AG04450 (cell line): Measurements from ENCODE around the gene IQGAP3. TPM values are rescaled to one million over a fixed set of nuclear protein-coding genes. Genes with fewer than 3 reads are reported as not detected.

Experiments
- CTCF ChIA-PET: fragments of 300-600, 350-600 bp; formaldehyde crosslinking; extraction: SDS; loops from one replicate; lab custom pipeline; 2022; ENCODE audit warnings: antibody characterized with exemption, inconsistent platforms; lab: Charles Lee
- POLR2A ChIA-PET: fragments of 350-600 bp; formaldehyde crosslinking; extraction: SDS; loops from one replicate; lab custom pipeline; 2021; ENCODE audit warnings: antibody characterized with exemption, inconsistent platforms; lab: Yijun Ruan, JAX
- DNase-seq: peaks from one replicate; pipeline ENCODE4 v3.0.0-alpha.2; 2011; ENCODE audit warnings: low read depth, low spot score
- H3K27ac ChIP-seq: one replicate; pipeline ENCODE4 v1.5.1; 2012; ENCODE audit warnings: low read depth, low read length, control low read depth
- H3K27me3 ChIP-seq: one replicate; pipeline ENCODE4 v1.6.0; 2012; ENCODE audit warnings: low read length; ENCODE audit not compliant: control insufficient read depth, insufficient read depth
- H3K4me3 ChIP-seq: 2 replicates; pipeline ENCODE4 v1.5.1; 2011; ENCODE audit warnings: mild to moderate bottlenecking, low read depth, low read length, control low read depth
- H3K9me3 ChIP-seq: 2 replicates; pipeline ENCODE4 v1.5.1; 2012; ENCODE audit warnings: low read length; ENCODE audit not compliant: control insufficient read depth, insufficient read depth
- polyA plus RNA-seq: library from polyadenylated mRNA; depleted of rRNA; stranded (reverse); fragments of >200 nt; gene quantifications from 2 replicates; pipeline ENCODE4 v1.2.3, GENCODE V29; 2011
- TF ChIP-seq, protein P1 (sequence below): IDR thresholded peaks from 2 replicates; pipeline ENCODE4 v1.5.1; 2011; ENCODE audit warnings: low read depth, low read length, control low read depth, inconsistent platforms

Gene IQGAP3
- polyA plus RNA-seq, 1 experiment = 6.3 TPM

GRCh38 chr1:156552518-156552917 lies 19.8 kb downstream of the IQGAP3 start:
- no peak overlapping the region for H3K4me3 ChIP-seq
- TF ChIP-seq, protein P1, sequence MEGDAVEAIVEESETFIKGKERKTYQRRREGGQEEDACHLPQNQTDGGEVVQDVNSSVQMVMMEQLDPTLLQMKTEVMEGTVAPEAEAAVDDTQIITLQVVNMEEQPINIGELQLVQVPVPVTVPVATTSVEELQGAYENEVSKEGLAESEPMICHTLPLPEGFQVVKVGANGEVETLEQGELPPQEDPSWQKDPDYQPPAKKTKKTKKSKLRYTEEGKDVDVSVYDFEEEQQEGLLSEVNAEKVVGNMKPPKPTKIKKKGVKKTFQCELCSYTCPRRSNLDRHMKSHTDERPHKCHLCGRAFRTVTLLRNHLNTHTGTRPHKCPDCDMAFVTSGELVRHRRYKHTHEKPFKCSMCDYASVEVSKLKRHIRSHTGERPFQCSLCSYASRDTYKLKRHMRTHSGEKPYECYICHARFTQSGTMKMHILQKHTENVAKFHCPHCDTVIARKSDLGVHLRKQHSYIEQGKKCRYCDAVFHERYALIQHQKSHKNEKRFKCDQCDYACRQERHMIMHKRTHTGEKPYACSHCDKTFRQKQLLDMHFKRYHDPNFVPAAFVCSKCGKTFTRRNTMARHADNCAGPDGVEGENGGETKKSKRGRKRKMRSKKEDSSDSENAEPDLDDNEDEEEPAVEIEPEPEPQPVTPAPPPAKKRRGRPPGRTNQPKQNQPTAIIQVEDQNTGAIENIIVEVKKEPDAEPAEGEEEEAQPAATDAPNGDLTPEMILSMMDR = no peak
- no peak overlapping the region for H3K27ac ChIP-seq
- ChIA-PET POLR2A (interaction anchor here (0.6 kb wide), 1 partner anchor 13 kb away, joined by 3 read pairs; no protein-coding TSS in a partner anchor), CTCF (no interaction called here)
- H3K27me3 ChIP-seq = no peaks in the 10 kb centered on the region
- DNase-seq = no peak
- no peaks in the 10 kb centered on the region for H3K9me3 ChIP-seq

DNA sequence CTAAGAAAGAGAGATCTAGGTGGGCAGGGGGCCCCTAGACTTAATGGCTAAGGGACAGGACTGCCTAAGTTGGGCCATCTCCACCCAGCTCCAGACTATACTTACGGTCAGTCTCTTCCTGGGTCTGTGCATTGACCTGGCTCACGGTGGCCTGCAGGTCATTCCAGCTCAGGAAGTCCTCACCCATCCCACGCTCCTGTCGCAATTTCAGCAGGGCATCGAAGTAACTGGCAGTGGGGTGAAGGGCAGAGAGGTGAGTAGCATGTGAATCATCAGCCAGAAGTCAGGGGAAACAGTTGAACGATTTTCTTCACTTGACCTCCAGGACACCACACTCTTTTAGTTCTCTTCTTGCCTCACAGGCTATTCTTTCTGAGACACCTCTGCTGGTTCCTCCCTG lies 20.5 kb downstream of the IQGAP3 start:
- DNase-seq = no peak
- POLR2A ChIA-PET = no interaction called here
- Histone ChIP-seq H3K27ac (no peak overlapping the region), H3K27me3 (no peaks in the 10 kb centered on the region), H3K4me3 (no peak overlapping the region), H3K9me3 (no peaks in the 10 kb centered on the region)
- TF ChIP-seq, protein P1 = no peak
- CTCF ChIA-PET = no interaction called here

DNA sequence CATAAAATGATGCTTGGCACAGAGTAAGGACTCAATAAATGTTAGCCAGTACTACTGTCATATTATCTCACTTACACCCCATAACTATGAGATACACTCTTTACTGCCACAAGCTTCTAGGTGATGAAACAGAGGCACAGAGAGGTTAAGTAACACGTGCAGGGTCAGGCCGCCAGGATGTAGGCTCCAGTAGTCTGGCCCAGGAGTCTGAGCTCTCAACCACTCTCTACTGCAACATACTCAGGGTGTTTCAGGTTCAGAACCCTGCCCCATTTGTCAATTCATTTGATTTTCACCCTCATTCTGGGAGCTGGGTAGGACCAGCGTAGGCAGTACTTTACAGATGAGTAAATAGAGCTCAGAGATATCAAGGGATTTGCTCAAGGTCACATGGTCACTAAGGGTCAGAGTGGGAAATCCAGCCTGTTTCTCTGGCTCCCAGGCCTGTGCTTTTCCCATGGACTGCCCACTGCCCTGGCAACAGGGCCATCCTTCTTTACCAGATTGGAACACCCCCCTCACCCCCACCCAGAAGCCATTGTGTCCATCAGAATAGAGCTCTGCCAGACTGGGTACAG lies 21.2 kb downstream of the IQGAP3 start:
- DNase-seq = no peak
- ChIA-PET POLR2A (no interaction called here), CTCF (no interaction called here)
- no peak overlapping the region for H3K4me3 ChIP-seq
- no peaks in the 10 kb centered on the region for H3K9me3 ChIP-seq
- H3K27ac ChIP-seq = no peak overlapping the region
- H3K27me3 ChIP-seq = no peaks in the 10 kb centered on the region
- TF ChIP-seq, protein P1 = no peak

DNA sequence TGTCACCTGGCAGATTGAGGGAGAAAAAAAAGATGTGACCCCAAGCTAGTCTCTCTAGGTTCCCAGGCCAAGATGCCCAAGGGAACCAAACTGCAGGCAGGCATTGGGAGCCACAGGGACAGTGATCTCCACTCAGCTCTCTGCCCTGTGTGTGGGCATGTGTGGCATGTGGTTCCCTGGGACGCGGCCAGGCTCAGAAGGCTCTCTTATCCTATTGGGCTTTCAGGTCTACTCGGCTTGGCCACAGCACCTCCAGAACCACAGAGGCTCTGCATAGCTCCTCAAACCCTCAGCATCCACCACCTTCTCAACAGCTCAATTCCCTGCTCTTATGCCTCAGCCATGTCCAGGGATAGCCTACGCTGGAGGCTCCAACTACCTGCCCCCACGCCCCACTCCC lies 22.0 kb downstream of the IQGAP3 start:
- Histone ChIP-seq H3K27ac (no peak overlapping the region), H3K27me3 (no peaks in the 10 kb centered on the region), H3K4me3 (no peak overlapping the region), H3K9me3 (no peaks in the 10 kb centered on the region)
- POLR2A ChIA-PET = no interaction called here
- CTCF ChIA-PET = interaction anchor here (0.8 kb wide), 1 partner anchor 49 kb away, joined by 8 read pairs; the partner anchor contains the start of gene MEF2D
- TF ChIP-seq, protein P1 = no peak
- DNase-seq = no peak

GRCh38 chr1:156549831-156550230 lies 22.5 kb downstream of the IQGAP3 start:
- Histone ChIP-seq H3K9me3 (no peaks in the 10 kb centered on the region), H3K27ac (no peak overlapping the region), H3K27me3 (no peaks in the 10 kb centered on the region), H3K4me3 (no peak overlapping the region)
- CTCF ChIA-PET = interaction anchor here (0.6 to 0.8 kb wide), 2 partner anchors 49 to 69 kb away, joined by 3 to 8 read pairs; partner anchors contain the start of gene MEF2D
- TF ChIP-seq, protein P1 = no peak
- POLR2A ChIA-PET = no interaction called here
- DNase-seq = no peak
